GM23338 (cell line): ENCODE measurements around the gene CRADD. TPM values are rescaled to one million over a fixed set of nuclear protein-coding genes. Genes with fewer than 3 reads are reported as not detected.

ENCODE experiments used
- ATAC-seq: fragments of 200-7000 bp; cut with Tn5 transposase; 3 replicates; pipeline ENCODE4 v1.9.1; 2020
- DNase-seq: peaks from one replicate; pipeline ENCODE4 v3.0.0-alpha.2; 2015; ENCODE audit warnings: low spot score
- H2AFZ ChIP-seq: fragments of 200-600 bp; sonication (generic); 2 replicates; pipeline ENCODE4 v1.8.0; 2016; ENCODE audit warnings: antibody characterized with exemption, mild to moderate bottlenecking, moderate library complexity
- H3F3A ChIP-seq: fragments of 200-600 bp; sonication (generic); replicated peaks from 2 replicates; pipeline ENCODE4 v1.8.0; 2017; ENCODE audit warnings: antibody characterized with exemption, mixed run types, low read depth
- H3K27ac ChIP-seq: fragments of 200-600 bp; sonication (generic); 2 replicates; pipeline ENCODE4 v1.6.1; 2016; ENCODE audit warnings: low read depth
- H3K27me3 ChIP-seq: fragments of 200-600 bp; sonication (generic); 2 replicates; pipeline ENCODE4 v1.8.0; 2016; ENCODE audit warnings: mild to moderate bottlenecking, mixed run types, moderate library complexity; ENCODE audit not compliant: insufficient read depth
- H3K36me3 ChIP-seq: fragments of 200-600 bp; sonication (generic); 2 replicates; pipeline ENCODE4 v1.8.0; 2016; ENCODE audit warnings: mild to moderate bottlenecking; ENCODE audit not compliant: insufficient read depth
- H3K4me1 ChIP-seq: fragments of 200-600 bp; sonication (generic); 2 replicates; pipeline ENCODE4 v1.8.0; 2016; ENCODE audit warnings: mild to moderate bottlenecking, moderate library complexity; ENCODE audit not compliant: insufficient read depth
- H3K4me2 ChIP-seq: fragments of 200-600 bp; sonication (generic); 2 replicates; pipeline ENCODE4 v1.7.1; 2017; ENCODE audit warnings: mixed run types
- H3K4me3 ChIP-seq: fragments of 200-600 bp; sonication (generic); 2 replicates; pipeline ENCODE4 v1.6.1; 2016; ENCODE audit warnings: mixed run types
- H3K79me2 ChIP-seq: fragments of 200-600 bp; sonication (generic); replicated peaks from 2 replicates; pipeline ENCODE4 v1.8.0; 2017; ENCODE audit warnings: mild to moderate bottlenecking; ENCODE audit not compliant: insufficient read depth
- H3K9me2 ChIP-seq: fragments of 200-600 bp; sonication (generic); 2 replicates; pipeline ENCODE4 v1.8.0; 2017; ENCODE audit not compliant: insufficient read depth
- H4K20me1 ChIP-seq: fragments of 200-600 bp; sonication (generic); replicated peaks from 2 replicates; pipeline ENCODE4 v1.8.0; 2017; ENCODE audit warnings: mild to moderate bottlenecking; ENCODE audit not compliant: insufficient read depth
- H3K27ac Mint-ChIP-seq: 2 replicates; pipeline ENCODE4 v1.8.0; 2020; ENCODE audit warnings: inconsistent platforms, mild to moderate bottlenecking, moderate library complexity, mixed read lengths
- H3K27me3 Mint-ChIP-seq: 3 replicates; pipeline ENCODE4 v1.8.0; 2022; ENCODE audit warnings: low read depth, mild to moderate bottlenecking, moderate library complexity, mixed read lengths, inconsistent platforms; ENCODE audit not compliant: insufficient read depth, poor library complexity
- H3K36me3 Mint-ChIP-seq: 3 replicates; pipeline ENCODE4 v1.8.0; 2021; ENCODE audit warnings: low read depth, mild to moderate bottlenecking, inconsistent platforms, moderate library complexity, mixed read lengths
- H3K4me1 Mint-ChIP-seq: 3 replicates; pipeline ENCODE4 v1.8.0; 2020; ENCODE audit warnings: mild to moderate bottlenecking, inconsistent platforms, mixed read lengths
- H3K4me3 Mint-ChIP-seq: 3 replicates; pipeline ENCODE4 v1.8.0; 2021; ENCODE audit warnings: moderate library complexity, mild to moderate bottlenecking, inconsistent platforms, mixed read lengths
- H3K9me3 Mint-ChIP-seq: 3 replicates; pipeline ENCODE4 v1.8.0; 2020; ENCODE audit warnings: moderate library complexity, mild to moderate bottlenecking, inconsistent platforms, mixed read lengths
- CREB1 ChIP-seq: fragments of 250-450 bp; sonication (Bioruptor Pico); IDR thresholded peaks from 2 replicates; pipeline ENCODE4 v1.5.0; 2020; ENCODE audit warnings: low read depth, mild to moderate bottlenecking, moderate library complexity
- EZH2 ChIP-seq: fragments of 200-600 bp; sonication (generic); IDR thresholded peaks from one replicate; pipeline ENCODE4 v1.8.0; 2017; ENCODE audit warnings: antibody characterized with exemption, mild to moderate bottlenecking, low read depth; ENCODE audit not compliant: unreplicated experiment
- EZH2phosphoT487 ChIP-seq: fragments of 200-600 bp; sonication (generic); IDR thresholded peaks from one replicate; pipeline ENCODE4 v1.8.1; 2018; ENCODE audit warnings: antibody characterized with exemption; ENCODE audit not compliant: unreplicated experiment
- JUNB ChIP-seq: IDR thresholded peaks from one replicate; pipeline ENCODE4 v1.6.1; 2016; ENCODE audit warnings: antibody characterized with exemption; ENCODE audit not compliant: unreplicated experiment
- NANOG ChIP-seq: IDR thresholded peaks from 2 replicates; pipeline ENCODE4 v1.6.1; 2016; ENCODE audit warnings: antibody characterized with exemption, borderline replicate concordance
- POLR2AphosphoS5 ChIP-seq: IDR thresholded peaks from 2 replicates; pipeline ENCODE4 v1.6.1; 2016; ENCODE audit warnings: antibody characterized with exemption, low read depth
- STAT1 ChIP-seq: IDR thresholded peaks from one replicate; pipeline ENCODE4 v1.6.1; 2016; ENCODE audit warnings: antibody characterized with exemption; ENCODE audit not compliant: unreplicated experiment
- ZNF114 ChIP-seq: fragments of 250-450 bp; sonication (Bioruptor Pico); IDR thresholded peaks from 2 replicates; pipeline ENCODE4 v1.5.0; 2020; ENCODE audit warnings: mild to moderate bottlenecking, moderate library complexity
- ZNF331 ChIP-seq: fragments of 250-450 bp; sonication (Bioruptor Pico); IDR thresholded peaks from 2 replicates; pipeline ENCODE4 v1.5.0; 2020; ENCODE audit warnings: low read depth, mild to moderate bottlenecking, moderate library complexity
- ZNF462 ChIP-seq: fragments of 250-450 bp; sonication (Bioruptor Pico); IDR thresholded peaks from 2 replicates; pipeline ENCODE4 v1.5.0; 2020; ENCODE audit warnings: mild to moderate bottlenecking, moderate library complexity
- polyA plus RNA-seq: library from polyadenylated mRNA; unstranded; fragments of >200 nt; fragmentation: Nextera tagmentation; extraction: Ambion mirVana; gene quantifications from 2 replicates; pipeline ENCODE4 v1.2.1, GENCODE V29; 2016
- total RNA-seq: library from RNA; depleted of rRNA; stranded (reverse); fragments of >200 nt; shearing (Covaris generic); gene quantifications from 2 replicates; pipeline ENCODE4 v1.2.3, GENCODE V29; 2014
- TF ChIP-seq, protein P1 (sequence below), 2 experiments: fragments of 200-600 bp in 1 of 2; sonication (generic) in 1 of 2; conservative IDR thresholded peaks; 2 replicates each; pipeline versions ENCODE4 v1.5.1 to v1.6.1; 2016 to 2017; ENCODE audit warnings: antibody characterized with exemption in 2 of 2, low read depth in 2 of 2, mild to moderate bottlenecking in 2 of 2, moderate library complexity in 1 of 2
- TF ChIP-seq, protein P2 (sequence below): IDR thresholded peaks from one replicate; pipeline ENCODE4 v1.6.1; 2018; ENCODE audit warnings: antibody characterized with exemption; ENCODE audit not compliant: unreplicated experiment
- TF ChIP-seq, protein P3 (sequence below): IDR thresholded peaks from 2 replicates; pipeline ENCODE4 v1.6.1; 2016; ENCODE audit warnings: antibody characterized with exemption

The CRADD gene
- total and polyA plus RNA-seq, 2 experiments from 2014 or later = 6.3 to 27.9 TPM

DNA sequence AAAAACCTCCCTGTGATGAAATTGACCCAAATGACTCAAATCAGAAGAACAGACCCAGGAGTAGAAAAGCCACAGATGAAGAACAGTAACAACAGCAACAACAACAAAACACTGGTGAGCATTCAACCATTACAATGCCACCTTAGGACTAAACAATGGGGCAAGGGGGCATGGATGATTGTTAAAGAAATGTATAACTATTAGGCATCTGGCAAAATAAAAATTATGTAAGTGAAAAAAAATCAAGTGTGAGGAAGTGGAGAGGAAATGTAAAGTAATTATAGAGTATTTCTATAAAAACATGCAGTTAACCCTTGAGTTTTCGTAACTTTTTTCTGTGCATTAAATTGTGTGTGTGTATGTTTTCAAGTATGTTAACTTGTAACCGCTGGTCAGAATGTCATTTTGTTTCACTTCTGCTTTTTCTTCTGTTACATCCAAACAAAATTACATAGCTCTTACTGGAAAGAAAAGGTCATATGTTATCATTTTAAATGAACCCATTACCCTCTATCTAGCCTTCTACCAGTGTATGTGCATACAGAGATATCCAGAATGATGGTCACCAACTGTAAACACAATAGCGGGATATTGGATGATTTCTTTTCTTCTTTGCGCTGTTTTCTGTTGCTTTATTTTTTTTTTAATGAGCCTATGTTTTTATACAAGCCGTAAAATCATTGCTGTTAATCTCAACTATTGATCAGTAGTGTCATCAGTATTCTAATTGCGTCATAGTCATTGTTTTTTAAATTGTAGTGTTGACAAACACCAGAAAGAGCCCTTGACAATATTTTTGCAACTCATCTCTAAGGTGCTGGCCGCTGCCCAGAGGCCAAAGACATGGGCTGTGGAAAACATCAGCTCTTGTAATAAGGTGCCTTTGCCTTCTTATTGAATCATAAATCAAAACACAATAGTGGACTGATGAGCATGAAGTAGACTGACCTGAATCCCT is 170.6 kb downstream of the CRADD start:
- Histone ChIP-seq H3K4me1 (no peaks in the 10 kb centered on the region), H4K20me1 (no peaks in the 10 kb centered on the region), H3K36me3 (no peaks in the 10 kb centered on the region), H3K9me2 (no peaks in the 10 kb centered on the region), H3K4me3 (no peak overlapping the region), H3K79me2 (no peaks in the 10 kb centered on the region), H2AFZ (no peak overlapping the region), H3K27me3 (no peaks in the 10 kb centered on the region), H3K4me2 (no peak overlapping the region), H3F3A (no peaks in the 10 kb centered on the region), H3K27ac (no peak overlapping the region)
- Mint-ChIP-seq H3K27ac (no peak overlapping the region), H3K4me3 (no peak overlapping the region), H3K9me3 (no peaks in the 10 kb centered on the region), H3K36me3 (no peaks in the 10 kb centered on the region), H3K4me1 (peaks cover 3% of the 10 kb centered on the region; the same call in 1 of the 3 replicates), H3K27me3 (no peaks in the 10 kb centered on the region)
- ATAC-seq (no peak), DNase-seq (no peak)
- no peak for TF ChIP-seq ZNF462 (CRISPR knock-in tag)
- no peak for TF ChIP-seq NANOG
- no peak for TF ChIP-seq CREB1 (CRISPR knock-in tag)
- no peak for TF ChIP-seq STAT1
- TF ChIP-seq, protein P1, sequence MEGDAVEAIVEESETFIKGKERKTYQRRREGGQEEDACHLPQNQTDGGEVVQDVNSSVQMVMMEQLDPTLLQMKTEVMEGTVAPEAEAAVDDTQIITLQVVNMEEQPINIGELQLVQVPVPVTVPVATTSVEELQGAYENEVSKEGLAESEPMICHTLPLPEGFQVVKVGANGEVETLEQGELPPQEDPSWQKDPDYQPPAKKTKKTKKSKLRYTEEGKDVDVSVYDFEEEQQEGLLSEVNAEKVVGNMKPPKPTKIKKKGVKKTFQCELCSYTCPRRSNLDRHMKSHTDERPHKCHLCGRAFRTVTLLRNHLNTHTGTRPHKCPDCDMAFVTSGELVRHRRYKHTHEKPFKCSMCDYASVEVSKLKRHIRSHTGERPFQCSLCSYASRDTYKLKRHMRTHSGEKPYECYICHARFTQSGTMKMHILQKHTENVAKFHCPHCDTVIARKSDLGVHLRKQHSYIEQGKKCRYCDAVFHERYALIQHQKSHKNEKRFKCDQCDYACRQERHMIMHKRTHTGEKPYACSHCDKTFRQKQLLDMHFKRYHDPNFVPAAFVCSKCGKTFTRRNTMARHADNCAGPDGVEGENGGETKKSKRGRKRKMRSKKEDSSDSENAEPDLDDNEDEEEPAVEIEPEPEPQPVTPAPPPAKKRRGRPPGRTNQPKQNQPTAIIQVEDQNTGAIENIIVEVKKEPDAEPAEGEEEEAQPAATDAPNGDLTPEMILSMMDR (conservative IDR thresholded peaks at IDR 0.05; ENCODE audit: low read depth in 2 of 2) = no peak
- TF ChIP-seq JUNB = no peak
- no peak for TF ChIP-seq ZNF331 (CRISPR knock-in tag)
- no peak for TF ChIP-seq ZNF114 (CRISPR knock-in tag)
- TF ChIP-seq, protein P2, sequence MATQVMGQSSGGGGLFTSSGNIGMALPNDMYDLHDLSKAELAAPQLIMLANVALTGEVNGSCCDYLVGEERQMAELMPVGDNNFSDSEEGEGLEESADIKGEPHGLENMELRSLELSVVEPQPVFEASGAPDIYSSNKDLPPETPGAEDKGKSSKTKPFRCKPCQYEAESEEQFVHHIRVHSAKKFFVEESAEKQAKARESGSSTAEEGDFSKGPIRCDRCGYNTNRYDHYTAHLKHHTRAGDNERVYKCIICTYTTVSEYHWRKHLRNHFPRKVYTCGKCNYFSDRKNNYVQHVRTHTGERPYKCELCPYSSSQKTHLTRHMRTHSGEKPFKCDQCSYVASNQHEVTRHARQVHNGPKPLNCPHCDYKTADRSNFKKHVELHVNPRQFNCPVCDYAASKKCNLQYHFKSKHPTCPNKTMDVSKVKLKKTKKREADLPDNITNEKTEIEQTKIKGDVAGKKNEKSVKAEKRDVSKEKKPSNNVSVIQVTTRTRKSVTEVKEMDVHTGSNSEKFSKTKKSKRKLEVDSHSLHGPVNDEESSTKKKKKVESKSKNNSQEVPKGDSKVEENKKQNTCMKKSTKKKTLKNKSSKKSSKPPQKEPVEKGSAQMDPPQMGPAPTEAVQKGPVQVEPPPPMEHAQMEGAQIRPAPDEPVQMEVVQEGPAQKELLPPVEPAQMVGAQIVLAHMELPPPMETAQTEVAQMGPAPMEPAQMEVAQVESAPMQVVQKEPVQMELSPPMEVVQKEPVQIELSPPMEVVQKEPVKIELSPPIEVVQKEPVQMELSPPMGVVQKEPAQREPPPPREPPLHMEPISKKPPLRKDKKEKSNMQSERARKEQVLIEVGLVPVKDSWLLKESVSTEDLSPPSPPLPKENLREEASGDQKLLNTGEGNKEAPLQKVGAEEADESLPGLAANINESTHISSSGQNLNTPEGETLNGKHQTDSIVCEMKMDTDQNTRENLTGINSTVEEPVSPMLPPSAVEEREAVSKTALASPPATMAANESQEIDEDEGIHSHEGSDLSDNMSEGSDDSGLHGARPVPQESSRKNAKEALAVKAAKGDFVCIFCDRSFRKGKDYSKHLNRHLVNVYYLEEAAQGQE = no peak
- no peak for TF ChIP-seq EZH2
- no peak for TF ChIP-seq POLR2AphosphoS5
- TF ChIP-seq EZH2phosphoT487 = no peak
- TF ChIP-seq, protein P3, sequence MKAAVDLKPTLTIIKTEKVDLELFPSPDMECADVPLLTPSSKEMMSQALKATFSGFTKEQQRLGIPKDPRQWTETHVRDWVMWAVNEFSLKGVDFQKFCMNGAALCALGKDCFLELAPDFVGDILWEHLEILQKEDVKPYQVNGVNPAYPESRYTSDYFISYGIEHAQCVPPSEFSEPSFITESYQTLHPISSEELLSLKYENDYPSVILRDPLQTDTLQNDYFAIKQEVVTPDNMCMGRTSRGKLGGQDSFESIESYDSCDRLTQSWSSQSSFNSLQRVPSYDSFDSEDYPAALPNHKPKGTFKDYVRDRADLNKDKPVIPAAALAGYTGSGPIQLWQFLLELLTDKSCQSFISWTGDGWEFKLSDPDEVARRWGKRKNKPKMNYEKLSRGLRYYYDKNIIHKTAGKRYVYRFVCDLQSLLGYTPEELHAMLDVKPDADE = no peak
